ENCODE data around the gene ABCC3.
"Not testable (repeated sequence)": the region's sequence is repeated elsewhere in the genome, so short reads cannot be mapped to it uniquely, and the experiment has no call there.

The ABCC3 gene

GRCh38 chr17:50668025-50668837 lies 33.5 kb downstream of the ABCC3 start:
- no peak for DNase-seq

- DNase-seq, result no peak
Measured at GRCh38 chr17:50668838-50669581, 34.3 kb downstream of the ABCC3 start.

GRCh38 chr17:50672071-50672470 lies 37.4 kb downstream of the ABCC3 start:
- no peak for DNase-seq

- DNase-seq, result no peak
Measured at GRCh38 chr17:50672831-50673551, 38.3 kb downstream of the ABCC3 start.

GRCh38 chr17:50675190-50675589 lies 40.5 kb downstream of the ABCC3 start:
- DNase-seq, result no peak

GRCh38 chr17:50675627-50676026 lies 40.9 kb downstream of the ABCC3 start:
- DNase-seq, result peak; percentile 23

- DNase-seq, result no peak
Measured at GRCh38 chr17:50676065-50676975, 41.6 kb downstream of the ABCC3 start.

- no peak for DNase-seq
Measured at GRCh38 chr17:50677851-50678375, 43.2 kb downstream of the ABCC3 start.

GRCh38 chr17:50679008-50679544 lies 44.4 kb downstream of the ABCC3 start:
- no peak for DNase-seq

GRCh38 chr17:50680126-50680525 lies 45.4 kb downstream of the ABCC3 start:
- no peak for DNase-seq

GRCh38 chr17:50680543-50681262 lies 46.0 kb downstream of the ABCC3 start:
- not testable (repeated sequence) for DNase-seq

- DNase-seq, result peak; percentile 78
Measured at GRCh38 chr17:50681263-50682200, 46.9 kb downstream of the ABCC3 start.

GRCh38 chr17:50682441-50682840 lies 47.8 kb downstream of the ABCC3 start:
- no peak for DNase-seq

GRCh38 chr17:50682938-50683337 lies 48.3 kb downstream of the ABCC3 start:
- no peak for DNase-seq

- peak; percentile 51 for DNase-seq
Measured at GRCh38 chr17:50683434-50684287, 49.0 kb downstream of the ABCC3 start.

GRCh38 chr17:50684288-50684611 lies 49.6 kb downstream of the ABCC3 start:
- DNase-seq, result peak; percentile 75

- peak; percentile 97 for DNase-seq
Measured at GRCh38 chr17:50684612-50685333, 50.1 kb downstream of the ABCC3 start.

- DNase-seq, result no peak
Measured at GRCh38 chr17:50685334-50685665, 50.6 kb downstream of the ABCC3 start.
